ENCODE data around the gene VWF.

- TF ChIP-seq, protein P1, sequence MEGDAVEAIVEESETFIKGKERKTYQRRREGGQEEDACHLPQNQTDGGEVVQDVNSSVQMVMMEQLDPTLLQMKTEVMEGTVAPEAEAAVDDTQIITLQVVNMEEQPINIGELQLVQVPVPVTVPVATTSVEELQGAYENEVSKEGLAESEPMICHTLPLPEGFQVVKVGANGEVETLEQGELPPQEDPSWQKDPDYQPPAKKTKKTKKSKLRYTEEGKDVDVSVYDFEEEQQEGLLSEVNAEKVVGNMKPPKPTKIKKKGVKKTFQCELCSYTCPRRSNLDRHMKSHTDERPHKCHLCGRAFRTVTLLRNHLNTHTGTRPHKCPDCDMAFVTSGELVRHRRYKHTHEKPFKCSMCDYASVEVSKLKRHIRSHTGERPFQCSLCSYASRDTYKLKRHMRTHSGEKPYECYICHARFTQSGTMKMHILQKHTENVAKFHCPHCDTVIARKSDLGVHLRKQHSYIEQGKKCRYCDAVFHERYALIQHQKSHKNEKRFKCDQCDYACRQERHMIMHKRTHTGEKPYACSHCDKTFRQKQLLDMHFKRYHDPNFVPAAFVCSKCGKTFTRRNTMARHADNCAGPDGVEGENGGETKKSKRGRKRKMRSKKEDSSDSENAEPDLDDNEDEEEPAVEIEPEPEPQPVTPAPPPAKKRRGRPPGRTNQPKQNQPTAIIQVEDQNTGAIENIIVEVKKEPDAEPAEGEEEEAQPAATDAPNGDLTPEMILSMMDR (IDR thresholded peaks at IDR 0.05) = peak; percentile 94 to 99 (median 98)
- TF ChIP-seq POLR2A (IDR thresholded peaks at IDR 0.05) = no peak
Measured at GRCh38 chr12:5988659-5989116, 135.8 kb downstream of the VWF start.

Measured in right lobe of liver (tissue), 4 donors.